Peyer's patch (tissue), 4 donors: Measurements from ENCODE around the gene MSH2. TPM values are rescaled to one million over a fixed set of nuclear protein-coding genes. Genes with fewer than 3 reads are reported as not detected.
A peak's percentile ranks its signal among the peaks of the same experiment; 100 is the strongest.

Experiments
- DNase-seq, 3 donors: peaks; one replicate each; pipeline ENCODE4 v3.0.0-alpha.2; 2017 to 2019
- H3K27ac ChIP-seq, 4 donors: fragments of 200-600 bp; sonication (generic); one replicate each; pipeline ENCODE4 v1.5.1; 2016 to 2019
- H3K27me3 ChIP-seq, 2 donors: fragments of 200-600 bp; sonication (generic); one replicate each; pipeline ENCODE4 v1.5.1; 2019
- H3K36me3 ChIP-seq, 3 donors: fragments of 200-600 bp; sonication (generic); one replicate each; pipeline ENCODE4 v1.5.1; 2016 to 2019
- H3K4me1 ChIP-seq, 4 donors: fragments of 200-600 bp; sonication (generic); one replicate each; pipeline ENCODE4 v1.5.1; 2016 to 2019
- H3K4me3 ChIP-seq, 4 donors: fragments of 200-600 bp; sonication (generic); 1 replicate in 3 of 4; 2 replicates in 1 of 4; pipeline ENCODE4 v1.5.1; 2016 to 2019; ENCODE audit warnings: mild to moderate bottlenecking in 1 of 4
- H3K9me3 ChIP-seq, 4 donors: fragments of 200-600 bp; sonication (generic); one replicate each; pipeline ENCODE4 v1.5.1; 2016 to 2019; ENCODE audit warnings: mild to moderate bottlenecking in 1 of 4
- CTCF ChIP-seq, 6 experiments: fragments of 450-650 bp in 4 of 6; fragments of 200-600 bp in 2 of 6; sonication (generic) in 1 of 6; IDR thresholded peaks; one replicate each; pipeline ENCODE4 v1.5.1; 2017 to 2019; ENCODE audit warnings: antibody characterized with exemption in 6 of 6, mild to moderate bottlenecking in 3 of 6, moderate library complexity in 1 of 6
- POLR2A ChIP-seq, 2 donors: fragments of 450-650 bp; IDR thresholded peaks; one replicate each; pipeline ENCODE4 v1.5.1; 2017; ENCODE audit warnings: antibody characterized with exemption in 2 of 2, mild to moderate bottlenecking in 2 of 2, moderate library complexity in 2 of 2
- total RNA-seq, 4 donors: library from RNA; depleted of rRNA; stranded (reverse); fragments of >200 nt; gene quantifications; one replicate each; pipeline ENCODE4 v1.1.0, GENCODE V29; 2016

Gene MSH2
- total RNA-seq, 4 donors from 2014 or later: 5.8 to 23.1 (median 9.2) TPM

GRCh38 chr2:47520302-47520630 is 117.3 kb downstream of the MSH2 start:
- Histone ChIP-seq H3K4me1 (peaks cover 0 to 17% (median 3%) of the 10 kb centered on the region in 4 donors), H3K27me3 (no peaks in the 10 kb centered on the region), H3K9me3 (no peaks in the 10 kb centered on the region), H3K36me3 (no peaks in the 10 kb centered on the region), H3K27ac (no peak overlapping the region), H3K4me3 (peak overlapping the region in 2 of 4 donors; percentile 40 to 59)
- DNase-seq: no peak
- TF ChIP-seq POLR2A (IDR thresholded peaks at IDR 0.05): no peak
- no peak for TF ChIP-seq CTCF (IDR thresholded peaks at IDR 0.05)

- Histone ChIP-seq H3K36me3 (no peaks in the 10 kb centered on the region), H3K27ac (peak overlapping the region in 2 of 4 donors; percentile 19 to 76), H3K4me3 (peak overlapping the region; percentile 40 to 59 (median 51)), H3K9me3 (no peaks in the 10 kb centered on the region), H3K4me1 (peaks cover 0 to 17% (median 3%) of the 10 kb centered on the region in 4 donors), H3K27me3 (no peaks in the 10 kb centered on the region)
- TF ChIP-seq CTCF (IDR thresholded peaks at IDR 0.05) (peak in 4 of 6 experiments; percentile 22 to 33 (median 31)), POLR2A (IDR thresholded peaks at IDR 0.05) (no peak)
- peak; percentile 57 to 88 (median 80) for DNase-seq
Observed at GRCh38 chr2:47520825-47521665, 118.1 kb downstream of the MSH2 start.

- DNase-seq: no peak
- H3K27ac ChIP-seq: peak overlapping the region in 2 of 4 donors; percentile 19 to 76
- H3K9me3 ChIP-seq: no peaks in the 10 kb centered on the region
- peak overlapping the region; percentile 40 to 59 (median 51) for H3K4me3 ChIP-seq
- no peaks in the 10 kb centered on the region for H3K36me3 ChIP-seq
- peaks cover 0 to 17% (median 3%) of the 10 kb centered on the region in 4 donors for H3K4me1 ChIP-seq
- H3K27me3 ChIP-seq: no peaks in the 10 kb centered on the region
- TF ChIP-seq CTCF (IDR thresholded peaks at IDR 0.05) (no peak), POLR2A (IDR thresholded peaks at IDR 0.05) (no peak)
Observed at GRCh38 chr2:47521666-47522285, 118.8 kb downstream of the MSH2 start.

- Histone ChIP-seq H3K9me3 (no peaks in the 10 kb centered on the region), H3K4me3 (no peak overlapping the region), H3K27ac (no peak overlapping the region), H3K4me1 (peaks cover 0 to 15% (median 3%) of the 10 kb centered on the region in 4 donors), H3K36me3 (no peaks in the 10 kb centered on the region), H3K27me3 (no peaks in the 10 kb centered on the region)
- DNase-seq: no peak
- TF ChIP-seq CTCF (IDR thresholded peaks at IDR 0.05): no peak
- no peak for TF ChIP-seq POLR2A (IDR thresholded peaks at IDR 0.05)
Observed at GRCh38 chr2:47525167-47525566, 122.2 kb downstream of the MSH2 start.

- H3K36me3 ChIP-seq: no peaks in the 10 kb centered on the region
- no peaks in the 10 kb centered on the region for H3K27me3 ChIP-seq
- DNase-seq: no peak
- TF ChIP-seq POLR2A (IDR thresholded peaks at IDR 0.05) (no peak), CTCF (IDR thresholded peaks at IDR 0.05) (no peak)
- no peaks in the 10 kb centered on the region for H3K9me3 ChIP-seq
- no peak overlapping the region for H3K4me3 ChIP-seq
- no peak overlapping the region for H3K27ac ChIP-seq
- H3K4me1 ChIP-seq: no peaks in the 10 kb centered on the region
Observed at GRCh38 chr2:47528455-47528854, 125.5 kb downstream of the MSH2 start.
